Gastrocnemius medialis (tissue), 4 donors: Measurements from ENCODE around the gene IKBKE. TPM values are rescaled to one million over a fixed set of nuclear protein-coding genes. Genes with fewer than 3 reads are reported as not detected.

ENCODE experiments used
- ATAC-seq, 2 donors: fragments of 150-250 bp; one replicate each; pipeline ENCODE4 v1.9.1; 2016
- DNase-seq, 2 donors: peaks; one replicate each; pipeline ENCODE4 v3.0.0-alpha.2; 2019
- H3K27ac ChIP-seq, 4 donors: fragments of 200-600 bp; sonication (generic); 1 replicate in 1 of 4; 2 replicates in 3 of 4; pipeline ENCODE4 v1.5.1; 2016 to 2018; ENCODE audit warnings: mild to moderate bottlenecking in 2 of 4, moderate library complexity in 1 of 4
- H3K27me3 ChIP-seq, 3 donors: fragments of 200-600 bp; sonication (generic) in 2 of 3; 1 replicate in 1 of 3; 2 replicates in 2 of 3; pipeline versions ENCODE4 v1.5.1 to v1.6.0; 2016 to 2019; ENCODE audit warnings: mild to moderate bottlenecking in 1 of 3, moderate library complexity in 1 of 3
- H3K36me3 ChIP-seq, 2 donors: fragments of 200-600 bp; sonication (generic) in 1 of 2; one replicate each; pipeline ENCODE4 v1.5.1; 2017 to 2018
- H3K4me1 ChIP-seq, 2 donors: fragments of 200-600 bp; sonication (generic) in 1 of 2; one replicate each; pipeline ENCODE4 v1.5.1; 2016 to 2017; ENCODE audit warnings: mild to moderate bottlenecking in 2 of 2
- H3K4me3 ChIP-seq, 4 donors: fragments of 200-600 bp; sonication (generic) in 3 of 4; 1 replicate in 1 of 4; 2 replicates in 3 of 4; pipeline ENCODE4 v1.5.1; 2016 to 2019; ENCODE audit warnings: mild to moderate bottlenecking in 2 of 4
- H3K9me3 ChIP-seq, 3 donors: fragments of 200-600 bp; sonication (generic) in 2 of 3; 1 replicate in 1 of 3; 2 replicates in 2 of 3; pipeline ENCODE4 v1.5.1; 2016 to 2019
- POLR2A ChIP-seq, 2 donors: fragments of 450-650 bp; IDR thresholded peaks; one replicate each; pipeline ENCODE4 v1.6.1; 2017; ENCODE audit warnings: antibody characterized with exemption in 2 of 2, mild to moderate bottlenecking in 2 of 2, moderate library complexity in 2 of 2
- in situ Hi-C, 4 donors: fragments of 200-750 bp; cut with MboI; loops; one replicate each; pipeline versions ENCODE4 v1.15.0 to v1.8.0; 2017; ENCODE audit warnings: low sequenced_read_pairs in 4 of 4
- intact Hi-C: fragments of 100-400 bp; cut with DNase I; formaldehyde crosslinking; loops from one replicate; pipeline ENCODE4 v1.15.1; 2023; ENCODE audit warnings: low total_unique reads
- total RNA-seq, 4 donors: library from RNA; depleted of rRNA; stranded (reverse); fragments of >200 nt; gene quantifications; one replicate each; pipeline versions ENCODE4 v1.1.0 to v1.2.3, GENCODE V29; 2016
- TF ChIP-seq, protein P1 (sequence below), 5 experiments: fragments of 450-650 bp in 3 of 5; fragments of 200-600 bp in 2 of 5; sonication (generic) in 2 of 5; IDR thresholded peaks in 4 of 5; conservative IDR thresholded peaks in 1 of 5; 1 replicate in 4 of 5; 2 replicates in 1 of 5; pipeline ENCODE4 v1.5.1; 2016 to 2019; ENCODE audit warnings: antibody characterized with exemption in 5 of 5, mild to moderate bottlenecking in 3 of 5, moderate library complexity in 3 of 5

The IKBKE gene
- total RNA-seq, 4 donors from 2014 or later, result 0.81 to 1.1 (median 0.84) TPM; not detected in 1

DNA sequence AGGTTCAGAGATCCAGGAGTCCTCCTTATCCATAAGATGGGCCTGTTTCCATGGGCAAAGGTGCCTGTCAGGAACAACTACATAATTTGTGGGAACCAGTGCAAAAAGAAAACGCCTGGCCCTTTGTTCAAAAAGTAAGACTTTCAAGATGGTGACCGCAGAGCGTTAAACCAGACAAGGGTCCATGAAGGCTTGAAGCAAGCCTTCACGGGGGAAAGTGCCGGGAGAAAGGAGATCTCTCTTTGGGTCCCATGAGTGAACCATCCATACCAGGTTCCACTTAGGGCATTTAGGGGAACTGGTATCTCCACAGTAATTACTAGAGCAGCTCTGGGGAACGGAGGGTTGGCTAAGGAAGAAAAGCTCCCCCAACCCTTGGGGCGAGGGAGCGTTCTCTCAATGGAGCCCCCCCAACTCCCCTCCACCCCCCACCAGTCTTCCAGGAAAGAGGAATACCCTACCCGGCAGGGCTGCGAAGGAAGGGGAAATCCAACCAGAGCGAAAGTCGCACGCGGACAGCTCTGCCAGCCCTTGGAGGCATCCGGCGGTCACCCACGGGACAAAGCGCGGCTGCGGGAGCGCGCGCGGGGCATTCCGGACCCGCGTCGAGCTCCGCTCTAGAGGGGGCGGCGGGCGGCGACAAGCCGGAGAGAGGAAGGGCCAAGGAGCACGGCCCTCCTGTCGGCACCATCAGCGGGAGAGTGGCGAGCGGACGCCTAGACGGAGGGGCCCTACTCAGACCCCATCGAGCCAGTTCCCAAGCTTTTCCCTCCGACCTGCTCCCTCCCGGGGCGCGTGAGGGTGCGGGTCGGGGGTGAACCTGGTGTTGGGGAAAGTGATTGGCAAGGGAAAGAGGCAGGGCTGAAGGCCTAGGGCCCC, 36.4 kb downstream of the IKBKE start:
- peak overlapping the region; percentile 55 to 78 (median 68) for H3K4me3 ChIP-seq
- H3K4me1 ChIP-seq, result peaks cover 24 to 36% of the 10 kb centered on the region in 2 donors
- peak overlapping the region in 2 of 4 donors; percentile 30 to 61 for H3K27ac ChIP-seq
- intact Hi-C loops (loop anchor here (5.0 to 10.0 kb wide), 2 partner anchors 46 to 548 kb away; partner anchors contain the start of genes PFKFB2 and YOD1), in situ Hi-C loops (no loop called here)
- TF ChIP-seq, protein P1, sequence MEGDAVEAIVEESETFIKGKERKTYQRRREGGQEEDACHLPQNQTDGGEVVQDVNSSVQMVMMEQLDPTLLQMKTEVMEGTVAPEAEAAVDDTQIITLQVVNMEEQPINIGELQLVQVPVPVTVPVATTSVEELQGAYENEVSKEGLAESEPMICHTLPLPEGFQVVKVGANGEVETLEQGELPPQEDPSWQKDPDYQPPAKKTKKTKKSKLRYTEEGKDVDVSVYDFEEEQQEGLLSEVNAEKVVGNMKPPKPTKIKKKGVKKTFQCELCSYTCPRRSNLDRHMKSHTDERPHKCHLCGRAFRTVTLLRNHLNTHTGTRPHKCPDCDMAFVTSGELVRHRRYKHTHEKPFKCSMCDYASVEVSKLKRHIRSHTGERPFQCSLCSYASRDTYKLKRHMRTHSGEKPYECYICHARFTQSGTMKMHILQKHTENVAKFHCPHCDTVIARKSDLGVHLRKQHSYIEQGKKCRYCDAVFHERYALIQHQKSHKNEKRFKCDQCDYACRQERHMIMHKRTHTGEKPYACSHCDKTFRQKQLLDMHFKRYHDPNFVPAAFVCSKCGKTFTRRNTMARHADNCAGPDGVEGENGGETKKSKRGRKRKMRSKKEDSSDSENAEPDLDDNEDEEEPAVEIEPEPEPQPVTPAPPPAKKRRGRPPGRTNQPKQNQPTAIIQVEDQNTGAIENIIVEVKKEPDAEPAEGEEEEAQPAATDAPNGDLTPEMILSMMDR (IDR thresholded peaks at IDR 0.05 in 4 of 5, conservative IDR thresholded peaks at IDR 0.05 in 1 of 5), result no peak
- TF ChIP-seq POLR2A (IDR thresholded peaks at IDR 0.05), result no peak
- ATAC-seq (no peak), DNase-seq (no peak)
- peaks cover 13 to 26% (median 19%) of the 10 kb centered on the region in 3 donors for H3K27me3 ChIP-seq
- no peaks in the 10 kb centered on the region for H3K9me3 ChIP-seq
- H3K36me3 ChIP-seq, result no peaks in the 10 kb centered on the region

DNA sequence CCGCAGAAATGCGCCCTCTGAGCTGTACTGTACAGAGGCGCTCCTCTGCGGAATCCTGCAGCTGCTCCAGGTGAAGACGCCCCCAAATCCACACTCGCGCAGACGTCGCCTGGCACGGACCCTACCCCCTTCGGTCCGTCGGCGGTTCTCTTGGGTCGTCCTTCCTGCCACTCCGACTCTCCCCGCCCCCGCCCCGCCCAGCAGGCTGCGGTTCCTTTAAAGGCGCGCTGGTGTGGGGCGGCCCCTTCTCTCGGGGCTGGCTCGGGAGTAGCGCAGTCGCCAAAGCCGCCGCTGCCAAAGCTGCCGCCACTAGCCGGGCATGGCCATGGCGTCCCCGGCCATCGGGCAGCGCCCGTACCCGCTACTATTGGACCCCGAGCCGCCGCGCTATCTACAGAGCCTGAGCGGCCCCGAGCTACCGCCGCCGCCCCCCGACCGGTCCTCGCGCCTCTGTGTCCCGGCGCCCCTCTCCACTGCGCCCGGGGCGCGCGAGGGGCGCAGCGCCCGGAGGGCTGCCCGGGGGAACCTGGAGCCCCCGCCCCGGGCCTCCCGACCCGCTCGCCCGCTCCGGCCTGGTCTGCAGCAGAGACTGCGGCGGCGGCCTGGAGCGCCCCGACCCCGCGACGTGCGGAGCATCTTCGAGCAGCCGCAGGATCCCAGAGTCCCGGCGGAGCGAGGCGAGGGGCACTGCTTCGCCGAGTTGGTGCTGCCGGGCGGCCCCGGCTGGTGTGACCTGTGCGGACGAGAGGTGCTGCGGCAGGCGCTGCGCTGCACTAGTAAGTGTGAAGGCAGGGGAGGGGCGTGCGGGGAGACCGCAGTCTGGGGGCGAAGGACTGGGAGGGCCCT, 37.2 kb downstream of the IKBKE start, which contains the start of gene RASSF5:
Gene RASSF5 (plus strand): TSS at position 248 of the 846 bp plus-strand sequence. CDS start 72 bp downstream, at position 320.
- in situ Hi-C loops (no loop called here), intact Hi-C loops (loop anchor here (5.0 to 10.0 kb wide), 2 partner anchors 45 to 547 kb away; partner anchors contain the start of genes PFKFB2 and YOD1)
- DNase-seq (peak; percentile 45 to 84), ATAC-seq (peak; percentile 53 to 62)
- H3K4me1 ChIP-seq, result peaks cover 24 to 36% of the 10 kb centered on the region in 2 donors
- H3K27ac ChIP-seq, result peak within 1 kb of the TSS in 3 of 4 donors; percentile 37 to 64 (median 61)
- peak within 1 kb of the TSS; percentile 55 to 78 (median 68) for H3K4me3 ChIP-seq
- no peaks in the 10 kb centered on the region for H3K36me3 ChIP-seq
- peak; percentile 32 to 75 for TF ChIP-seq POLR2A (IDR thresholded peaks at IDR 0.05)
- TF ChIP-seq, protein P1 (IDR thresholded peaks at IDR 0.05 in 4 of 5, conservative IDR thresholded peaks at IDR 0.05 in 1 of 5), result no peak
- peaks cover 13 to 26% (median 19%) of the 10 kb centered on the region in 3 donors for H3K27me3 ChIP-seq
- H3K9me3 ChIP-seq, result no peaks in the 10 kb centered on the region

DNA sequence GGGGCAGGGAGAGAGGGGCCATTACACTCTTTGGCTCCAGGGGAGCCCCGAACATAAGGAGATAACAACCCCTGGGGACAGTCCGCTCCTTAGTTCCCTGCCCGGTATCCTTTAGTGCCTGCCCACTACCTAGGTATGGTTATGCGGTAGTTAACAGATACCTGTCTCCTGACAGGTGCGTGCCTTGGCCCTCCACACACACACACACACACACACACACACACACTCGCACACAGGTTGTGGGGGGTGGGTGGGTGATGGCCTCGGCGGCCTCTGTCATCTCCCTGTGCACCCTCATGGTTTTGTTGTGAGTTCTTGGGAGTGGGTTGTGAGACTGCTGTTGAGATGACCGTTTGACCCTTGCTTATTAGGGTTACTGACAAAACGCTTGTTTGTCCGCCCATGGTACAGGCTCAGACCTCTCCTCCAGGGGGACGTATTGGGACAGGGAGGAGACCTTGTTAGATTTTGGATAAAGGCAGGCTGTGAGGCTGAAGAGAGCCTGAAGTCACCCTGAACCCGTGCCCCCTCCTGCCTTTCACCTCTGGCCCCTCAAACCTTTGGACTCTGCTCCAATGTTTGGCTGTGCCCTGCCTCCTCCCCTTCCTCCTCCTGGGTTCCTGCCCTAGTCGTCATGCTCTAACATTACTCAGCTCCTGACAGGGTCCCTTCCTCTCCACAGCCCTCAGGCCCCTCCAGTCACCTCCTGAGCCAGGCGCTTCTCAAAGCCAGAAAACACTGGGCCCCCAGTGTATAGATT, 38.0 kb downstream of the IKBKE start:
- in situ Hi-C loops (no loop called here), intact Hi-C loops (loop anchor here (5.0 to 10.0 kb wide), 2 partner anchors 44 to 546 kb away; partner anchors contain the start of genes PFKFB2 and YOD1)
- H3K36me3 ChIP-seq, result no peaks in the 10 kb centered on the region
- H3K4me3 ChIP-seq, result peak overlapping the region; percentile 55 to 78 (median 68)
- DNase-seq (no peak), ATAC-seq (no peak)
- peaks cover 13 to 26% (median 19%) of the 10 kb centered on the region in 3 donors for H3K27me3 ChIP-seq
- H3K27ac ChIP-seq, result peak overlapping the region in 2 of 4 donors; percentile 61 to 64
- no peaks in the 10 kb centered on the region for H3K9me3 ChIP-seq
- TF ChIP-seq POLR2A (IDR thresholded peaks at IDR 0.05), result no peak
- TF ChIP-seq, protein P1 (IDR thresholded peaks at IDR 0.05 in 4 of 5, conservative IDR thresholded peaks at IDR 0.05 in 1 of 5), result no peak
- peaks cover 24 to 32% of the 10 kb centered on the region in 2 donors for H3K4me1 ChIP-seq

DNA sequence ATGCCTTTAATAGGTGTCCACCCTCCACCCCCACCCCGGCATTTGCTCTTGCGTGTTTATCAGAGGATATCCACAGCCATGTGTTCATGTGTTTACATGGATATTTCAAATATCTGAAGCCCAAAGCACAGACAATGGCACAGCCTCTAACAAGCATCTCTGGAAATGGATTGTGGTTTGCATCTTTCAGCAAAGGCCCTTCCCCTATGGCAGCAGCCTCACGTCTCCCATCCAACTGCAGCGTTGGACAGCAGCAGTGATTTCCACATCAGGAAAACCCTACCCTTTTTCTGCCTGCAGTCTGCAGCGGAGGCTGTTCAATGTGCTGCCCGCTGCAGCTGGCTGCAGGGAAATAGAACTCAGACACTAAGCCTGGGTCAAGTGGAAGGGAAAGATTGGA, 38.7 kb downstream of the IKBKE start:
- Histone ChIP-seq H3K36me3 (no peaks in the 10 kb centered on the region), H3K9me3 (no peaks in the 10 kb centered on the region), H3K4me1 (peaks cover 18 to 25% of the 10 kb centered on the region in 2 donors), H3K27me3 (peaks cover 13 to 26% (median 19%) of the 10 kb centered on the region in 3 donors), H3K4me3 (no peak overlapping the region), H3K27ac (peak overlapping the region in 1 of 4 donors; percentile 43)
- in situ Hi-C loops (no loop called here), intact Hi-C loops (loop anchor here (5.0 to 10.0 kb wide), 2 partner anchors 43 to 546 kb away; partner anchors contain the start of genes PFKFB2 and YOD1)
- no peak for ATAC-seq
- no peak for DNase-seq
- TF ChIP-seq, protein P1 (IDR thresholded peaks at IDR 0.05 in 4 of 5, conservative IDR thresholded peaks at IDR 0.05 in 1 of 5), result no peak
- TF ChIP-seq POLR2A (IDR thresholded peaks at IDR 0.05), result no peak
